GM19193 (cell line): ENCODE data around the gene ALDH3B2.
A peak's percentile ranks its signal among the peaks of the same experiment; 100 is the strongest.

Experiments used
- POLR2A ChIP-seq: IDR thresholded peaks from 4 replicates; pipeline ENCODE4 v1.6.1; 2011; ENCODE audit not compliant: insufficient read depth, insufficient read length; ENCODE audit errors: extremely low read depth

Gene ALDH3B2

DNA sequence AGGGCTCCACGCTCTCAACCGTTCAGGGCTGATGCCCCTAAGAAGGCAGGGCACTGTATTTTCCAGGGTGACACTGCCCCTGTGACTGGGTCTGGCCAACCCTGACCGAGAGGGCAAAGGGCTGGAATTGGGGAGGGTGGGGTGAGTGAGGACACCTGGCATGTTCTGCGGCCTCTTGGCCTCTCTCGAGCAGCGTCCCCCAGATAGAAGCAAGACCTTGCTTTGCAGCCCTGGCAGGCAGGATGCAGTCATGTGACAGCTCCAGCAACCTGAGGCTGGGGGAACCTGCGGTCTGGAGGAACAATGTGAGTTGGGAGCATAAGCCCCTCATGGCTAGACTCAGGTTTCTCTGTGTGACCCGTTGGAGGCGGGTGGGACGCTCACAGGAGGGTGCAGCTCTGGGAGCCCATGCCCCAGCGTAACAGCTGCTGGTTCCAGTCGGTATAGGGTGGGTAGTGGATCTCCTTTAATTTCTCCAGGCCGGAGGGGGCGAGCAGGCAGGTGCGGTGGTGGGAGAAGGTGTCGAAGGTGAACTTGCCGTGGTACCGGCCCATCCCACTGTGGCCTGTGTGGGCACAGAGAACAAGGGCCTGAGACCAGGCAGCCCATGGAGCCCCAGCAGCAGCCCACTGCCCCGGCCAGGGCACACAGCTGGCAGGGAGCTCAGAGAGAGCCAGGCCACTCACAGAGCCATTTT, 11.4 kb downstream of the ALDH3B2 start:
- TF ChIP-seq POLR2A, result no peak

GRCh38 chr11:67662142-67662834, 12.1 kb downstream of the ALDH3B2 start:
- no peak for TF ChIP-seq POLR2A

- TF ChIP-seq POLR2A, result no peak
These were observed 17.1 kb downstream of the ALDH3B2 start for GRCh38 chr11:67657300-67657699.

DNA sequence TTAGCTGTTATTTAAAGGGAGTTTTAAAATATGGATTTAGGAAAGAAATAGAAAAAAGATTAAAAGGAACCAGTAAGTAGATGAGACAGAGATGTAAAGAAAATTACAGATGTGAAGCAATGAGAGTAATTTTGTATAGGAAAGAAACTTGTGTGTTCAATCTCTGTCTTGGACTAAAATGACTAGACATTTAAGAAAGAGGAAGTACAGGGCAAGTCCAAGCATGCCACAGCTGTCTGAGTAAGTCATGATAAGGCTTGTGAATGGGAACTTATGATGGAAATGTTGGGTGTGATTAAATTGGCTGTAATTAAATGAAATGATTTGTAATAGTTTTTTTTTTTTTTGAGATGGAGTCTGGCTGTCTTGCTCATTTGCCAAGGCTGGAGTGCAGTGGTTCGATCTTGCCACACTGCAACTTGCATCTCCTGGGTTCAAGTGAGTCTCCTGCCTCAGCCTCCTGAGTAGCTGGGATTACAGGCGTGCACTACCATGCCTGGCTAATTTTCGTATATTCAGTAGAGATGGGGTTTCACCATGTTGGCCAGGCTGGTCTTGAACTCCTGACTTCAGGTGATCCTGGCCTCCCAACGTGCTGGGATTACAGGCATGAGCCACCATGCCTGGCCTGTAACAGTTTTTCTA, 18.0 kb downstream of the ALDH3B2 start:
- TF ChIP-seq POLR2A, result no peak

GRCh38 chr11:67654225-67654624, 20.2 kb downstream of the ALDH3B2 start:
- TF ChIP-seq POLR2A, result no peak

- TF ChIP-seq POLR2A, result no peak
These were observed 21.2 kb downstream of the ALDH3B2 start for GRCh38 chr11:67652965-67653845.

DNA sequence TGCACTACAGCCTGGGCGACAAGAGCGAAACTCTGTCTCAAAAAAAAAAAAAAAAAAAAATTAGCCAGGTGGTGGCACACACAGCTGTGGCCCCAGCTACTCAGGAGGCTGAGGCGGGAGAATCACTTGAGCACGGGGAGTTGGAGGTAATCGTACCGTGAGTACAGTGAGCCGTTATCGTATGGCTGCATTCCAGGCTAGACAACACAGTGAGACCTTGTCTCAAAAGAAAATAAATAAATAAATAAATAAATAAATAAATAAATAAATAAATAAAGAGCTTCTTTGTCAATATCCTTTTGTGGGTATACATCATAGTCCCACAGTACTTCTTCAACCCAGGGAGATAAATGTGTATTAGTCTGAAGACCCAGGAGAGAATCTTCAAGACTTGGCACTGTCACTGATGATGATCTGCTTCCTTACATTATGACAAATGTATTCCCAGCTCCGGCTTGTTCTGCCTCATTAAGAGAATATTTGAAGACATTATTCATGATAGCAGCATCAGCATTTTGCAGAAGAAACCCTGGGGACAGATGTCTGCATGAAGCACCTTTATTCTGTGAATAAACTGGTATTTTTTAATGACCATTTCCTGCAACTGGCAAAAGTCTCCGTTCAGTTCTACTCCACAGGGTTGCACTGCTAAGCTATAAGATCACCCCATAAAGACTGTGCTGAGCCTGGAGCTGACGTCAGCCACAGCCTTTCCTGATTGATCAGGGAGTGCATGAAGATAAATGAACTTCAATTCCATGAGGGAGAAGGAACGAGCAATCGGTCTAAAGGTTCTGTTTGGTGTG, 22.2 kb downstream of the ALDH3B2 start:
- no peak for TF ChIP-seq POLR2A

DNA sequence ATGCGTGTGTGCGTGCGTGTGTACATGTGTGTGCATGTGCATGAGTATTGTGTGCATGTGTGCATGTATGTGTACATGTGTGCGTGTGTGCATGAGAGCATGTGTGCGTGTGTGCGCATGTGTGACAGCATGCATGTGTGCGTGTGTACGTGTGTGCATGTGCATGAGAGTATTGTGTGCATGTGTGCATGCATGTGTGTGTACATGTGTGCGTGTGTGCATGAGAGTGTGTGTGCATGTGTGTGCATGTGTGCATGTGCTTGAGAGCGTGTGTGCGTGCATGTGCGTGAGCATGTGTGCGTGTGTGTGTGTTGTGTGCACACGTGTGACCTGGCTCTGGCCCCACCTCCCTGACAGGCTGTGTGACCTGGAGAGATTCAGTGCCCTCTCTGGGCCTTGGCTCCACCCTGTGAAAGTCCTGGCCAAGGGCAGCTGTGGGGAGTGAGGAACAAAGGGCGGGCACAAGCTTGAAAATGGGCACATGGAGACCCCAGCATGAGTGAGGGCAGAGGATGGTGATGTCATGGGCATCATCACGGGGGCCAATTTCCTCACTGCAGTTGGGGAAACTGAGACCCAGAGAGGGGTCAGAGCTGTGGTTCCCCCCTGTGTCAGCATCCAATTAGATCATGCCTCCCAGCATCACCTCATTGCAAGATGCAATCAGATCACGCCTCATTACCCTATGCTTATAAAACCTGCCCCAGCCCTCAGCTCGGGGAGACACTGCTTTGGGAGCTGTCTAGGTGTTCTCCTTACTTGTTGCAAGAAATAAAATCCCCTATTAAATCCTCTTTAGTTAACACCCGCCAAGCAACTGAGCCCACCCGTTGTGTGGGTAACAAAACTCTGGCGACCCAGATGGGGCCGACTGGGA, 24.6 kb downstream of the ALDH3B2 start:
- peak; percentile 59 for TF ChIP-seq POLR2A

DNA sequence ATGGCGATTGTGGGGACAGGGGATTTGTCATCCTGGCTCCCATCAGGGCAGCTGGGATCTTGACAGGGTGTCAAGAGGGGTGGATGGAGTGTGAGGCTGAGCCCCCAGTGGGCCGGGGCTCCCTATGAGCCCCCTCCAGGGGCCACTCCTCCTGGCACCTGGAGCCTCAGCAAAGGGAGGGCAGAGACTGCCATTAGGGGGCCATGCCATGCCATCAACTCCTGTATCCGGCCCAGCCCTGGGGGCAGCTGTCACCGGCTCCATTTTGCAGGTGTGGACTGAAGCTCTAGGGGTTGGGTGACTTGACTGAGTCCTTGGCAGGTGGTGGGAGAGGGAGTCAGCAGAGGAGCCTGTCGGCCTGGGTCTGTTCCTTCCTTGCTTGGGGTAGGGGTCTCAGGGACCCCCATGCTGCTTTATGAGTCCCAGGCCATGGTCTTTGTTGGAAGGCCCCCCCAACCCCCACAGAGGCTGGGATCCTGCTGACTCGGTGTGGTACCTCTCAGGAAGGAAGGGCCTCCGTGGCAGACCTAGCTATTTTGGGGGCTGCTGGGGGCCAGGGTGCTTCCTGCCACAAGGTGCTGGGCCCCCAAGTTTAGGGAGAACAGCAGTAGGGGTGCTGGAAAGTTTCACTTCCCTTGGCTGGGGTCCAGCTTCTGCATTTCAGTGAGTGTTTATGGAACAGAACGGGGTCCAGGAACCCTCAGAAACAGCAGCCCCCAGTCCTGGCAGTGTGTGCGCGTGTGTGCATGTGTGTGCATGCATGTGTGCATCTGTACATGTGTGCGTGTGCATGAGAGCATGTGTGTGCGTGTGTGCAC, 25.4 kb downstream of the ALDH3B2 start:
- no peak for TF ChIP-seq POLR2A

GRCh38 chr11:67648140-67648795, 26.2 kb downstream of the ALDH3B2 start:
- TF ChIP-seq POLR2A, result no peak

- no peak for TF ChIP-seq POLR2A
These were observed 27.0 kb downstream of the ALDH3B2 start for GRCh38 chr11:67647471-67647870.

DNA sequence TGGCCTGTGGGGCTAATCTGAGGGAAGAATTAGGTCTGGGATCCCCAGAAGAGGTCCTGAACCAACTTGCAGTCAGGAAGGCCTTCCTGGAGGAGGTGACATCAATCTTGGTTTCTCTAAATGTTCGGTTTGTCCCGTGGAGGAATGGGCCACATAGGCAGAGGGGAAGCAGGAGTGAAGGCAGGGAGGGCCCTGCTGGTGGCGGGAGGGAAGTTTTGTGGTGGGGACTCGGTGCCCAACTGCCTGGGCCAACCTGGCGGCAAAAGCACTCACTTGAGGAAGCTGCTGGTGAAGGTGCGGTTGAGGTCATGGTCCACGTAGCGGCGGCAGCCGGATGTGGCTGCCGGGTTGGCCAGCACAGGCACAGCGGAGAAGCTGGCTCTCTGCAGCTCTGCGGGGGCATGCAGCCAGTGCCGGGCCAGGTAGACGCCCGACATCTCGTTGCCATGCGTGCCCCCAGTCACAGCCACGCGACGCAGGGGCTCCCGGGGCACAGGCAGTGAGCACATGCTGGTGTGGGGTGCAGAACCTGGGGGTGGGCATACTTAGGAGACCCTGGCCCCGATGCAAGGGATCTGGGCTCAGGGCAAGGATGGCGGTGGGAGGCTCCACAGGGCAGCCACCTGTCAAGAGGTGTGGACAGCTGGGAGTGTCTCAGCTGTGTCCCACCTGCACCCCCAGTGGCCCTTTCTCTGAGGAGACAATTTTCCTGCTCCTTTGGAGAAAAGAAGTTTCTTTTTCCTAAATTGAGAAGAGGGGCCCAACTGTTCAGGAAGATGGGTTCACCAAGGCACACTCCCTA, 27.7 kb downstream of the ALDH3B2 start:
- TF ChIP-seq POLR2A, result no peak
